Brain microvascular endothelial cell (primary cell): ENCODE results near the gene CACNA1D.

Source experiments
- DNase-seq: peaks from one replicate; pipeline ENCODE4 v3.0.0-alpha.2; 2020
- H3K27ac ChIP-seq: fragments of 250-450 bp; sonication (Bioruptor Pico); 2 replicates; pipeline ENCODE4 v1.5.1; 2020; ENCODE audit warnings: mild to moderate bottlenecking, moderate library complexity
- H3K27me3 ChIP-seq: fragments of 250-450 bp; sonication (Bioruptor Pico); replicated peaks from 2 replicates; pipeline ENCODE4 v1.5.1; 2020; ENCODE audit warnings: mild to moderate bottlenecking
- H3K36me3 ChIP-seq: fragments of 250-450 bp; sonication (Bioruptor Pico); replicated peaks from 2 replicates; pipeline ENCODE4 v1.5.1; 2020; ENCODE audit warnings: mild to moderate bottlenecking
- H3K4me3 ChIP-seq: 2 replicates; pipeline ENCODE4 v1.5.1; 2011; ENCODE audit warnings: low read depth, mild to moderate bottlenecking, control low read depth, low read length, moderate library complexity
- in situ Hi-C: cut with HindIII; loops from 2 replicates; pipeline ENCODE4 v1.10.0; 2017; ENCODE audit warnings: low sequenced_read_pairs, low pct_ligation_motif_present
- TF ChIP-seq, protein P1 (sequence below): IDR thresholded peaks from 2 replicates; pipeline ENCODE4 v1.5.1; 2011; ENCODE audit warnings: low read depth, mild to moderate bottlenecking, moderate library complexity, low read length, control low read depth, inconsistent platforms; ENCODE audit errors: missing control alignments

CACNA1D gene

DNA sequence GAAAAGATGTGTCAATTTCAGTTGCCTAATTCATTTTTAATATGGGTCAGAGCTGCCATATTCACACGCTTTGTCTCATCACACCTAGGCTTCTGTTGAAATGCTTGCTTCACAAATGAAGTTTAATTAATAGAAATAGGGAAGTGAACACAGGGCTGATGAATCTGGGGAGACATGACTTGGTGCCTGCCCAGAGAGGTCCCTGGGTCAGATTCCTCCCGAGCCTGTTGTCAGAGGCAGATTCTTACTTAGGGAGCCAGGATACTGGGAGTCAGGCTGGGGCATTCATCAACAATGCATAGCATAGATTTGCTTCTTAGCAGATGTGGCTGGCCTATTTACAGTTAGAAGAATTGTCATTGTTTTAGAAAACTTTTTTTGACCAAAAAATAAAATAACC is 90.6 kb downstream of the CACNA1D start:
- Histone ChIP-seq H3K27ac (no peak overlapping the region), H3K27me3 (no peaks in the 10 kb centered on the region), H3K4me3 (no peak overlapping the region), H3K36me3 (no peaks in the 10 kb centered on the region)
- no peak for DNase-seq
- TF ChIP-seq, protein P1, sequence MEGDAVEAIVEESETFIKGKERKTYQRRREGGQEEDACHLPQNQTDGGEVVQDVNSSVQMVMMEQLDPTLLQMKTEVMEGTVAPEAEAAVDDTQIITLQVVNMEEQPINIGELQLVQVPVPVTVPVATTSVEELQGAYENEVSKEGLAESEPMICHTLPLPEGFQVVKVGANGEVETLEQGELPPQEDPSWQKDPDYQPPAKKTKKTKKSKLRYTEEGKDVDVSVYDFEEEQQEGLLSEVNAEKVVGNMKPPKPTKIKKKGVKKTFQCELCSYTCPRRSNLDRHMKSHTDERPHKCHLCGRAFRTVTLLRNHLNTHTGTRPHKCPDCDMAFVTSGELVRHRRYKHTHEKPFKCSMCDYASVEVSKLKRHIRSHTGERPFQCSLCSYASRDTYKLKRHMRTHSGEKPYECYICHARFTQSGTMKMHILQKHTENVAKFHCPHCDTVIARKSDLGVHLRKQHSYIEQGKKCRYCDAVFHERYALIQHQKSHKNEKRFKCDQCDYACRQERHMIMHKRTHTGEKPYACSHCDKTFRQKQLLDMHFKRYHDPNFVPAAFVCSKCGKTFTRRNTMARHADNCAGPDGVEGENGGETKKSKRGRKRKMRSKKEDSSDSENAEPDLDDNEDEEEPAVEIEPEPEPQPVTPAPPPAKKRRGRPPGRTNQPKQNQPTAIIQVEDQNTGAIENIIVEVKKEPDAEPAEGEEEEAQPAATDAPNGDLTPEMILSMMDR, result no peak
- in situ Hi-C loops, result no loop called here

DNA sequence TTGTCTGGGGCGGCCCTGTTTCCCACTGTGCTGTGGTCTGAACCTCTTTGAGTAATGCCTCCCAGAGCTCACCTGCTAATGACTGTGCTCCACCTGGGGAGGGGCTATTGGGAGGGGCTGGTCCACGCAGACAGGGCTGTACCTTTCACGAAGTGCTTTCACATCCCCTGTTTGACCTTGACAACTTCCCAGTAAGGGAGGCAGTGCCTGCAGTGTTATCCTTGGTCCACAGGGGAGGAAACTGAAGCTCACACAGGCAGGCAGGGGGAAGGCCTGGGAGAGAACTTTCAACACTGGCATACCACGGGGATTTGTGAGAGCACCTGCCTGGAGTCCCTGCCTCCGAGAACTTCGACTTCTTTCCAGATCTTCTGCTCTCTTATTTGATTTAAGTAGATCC is 91.2 kb downstream of the CACNA1D start:
- no peak for DNase-seq
- in situ Hi-C loops, result no loop called here

DNA sequence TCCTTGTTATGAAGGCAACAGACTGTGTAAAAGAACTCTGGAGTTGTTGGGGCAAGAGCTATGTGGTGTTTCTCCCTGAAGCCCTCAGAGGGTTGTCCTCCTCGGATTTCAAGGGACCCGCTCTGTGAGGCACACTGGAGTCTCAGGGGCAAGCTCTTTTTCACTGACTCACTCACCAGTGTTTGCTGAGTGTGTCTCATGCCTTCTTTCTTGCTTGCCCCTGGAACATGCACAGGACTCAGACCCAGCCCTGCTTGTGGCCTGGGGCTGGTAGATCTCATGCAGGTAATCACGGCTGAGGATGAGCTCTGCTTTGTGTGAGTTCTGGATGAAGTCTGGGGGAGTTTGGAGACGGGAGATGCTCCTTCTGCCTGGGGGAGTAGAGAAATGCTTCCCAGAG is 93.7 kb downstream of the CACNA1D start:
- TF ChIP-seq, protein P1, result no peak
- no peak overlapping the region for H3K4me3 ChIP-seq
- in situ Hi-C loops, result no loop called here
- DNase-seq, result no peak
- no peaks in the 10 kb centered on the region for H3K36me3 ChIP-seq
- no peak overlapping the region for H3K27ac ChIP-seq
- no peaks in the 10 kb centered on the region for H3K27me3 ChIP-seq

More for the DNA sequence above, 91.2 kb downstream of the CACNA1D start:
- no peaks in the 10 kb centered on the region for H3K36me3 ChIP-seq
- H3K27ac ChIP-seq, result no peak overlapping the region
- H3K27me3 ChIP-seq, result no peaks in the 10 kb centered on the region
- no peak overlapping the region for H3K4me3 ChIP-seq
- TF ChIP-seq, protein P1, result no peak

DNA sequence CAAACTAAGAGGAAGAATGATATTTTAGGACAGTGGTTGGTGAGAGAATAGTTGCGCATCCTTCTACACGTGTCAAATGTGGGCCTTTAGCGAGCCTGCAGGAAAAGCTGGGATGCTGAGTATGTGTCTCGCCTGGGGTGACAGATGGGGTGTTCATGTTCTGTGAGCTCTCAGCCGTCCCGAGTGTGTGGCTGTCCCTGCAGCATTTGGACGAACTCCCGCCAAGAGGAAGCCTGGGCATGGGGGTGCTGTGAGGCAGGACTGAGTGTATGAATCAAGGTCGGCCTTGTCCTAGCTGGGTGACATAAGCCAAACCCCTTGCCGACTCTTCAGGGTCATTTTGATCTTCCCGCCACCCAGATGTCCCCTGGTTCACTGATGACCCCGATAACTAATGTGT is 94.8 kb downstream of the CACNA1D start:
- H3K27me3 ChIP-seq, result no peaks in the 10 kb centered on the region
- H3K27ac ChIP-seq, result no peak overlapping the region

DNA sequence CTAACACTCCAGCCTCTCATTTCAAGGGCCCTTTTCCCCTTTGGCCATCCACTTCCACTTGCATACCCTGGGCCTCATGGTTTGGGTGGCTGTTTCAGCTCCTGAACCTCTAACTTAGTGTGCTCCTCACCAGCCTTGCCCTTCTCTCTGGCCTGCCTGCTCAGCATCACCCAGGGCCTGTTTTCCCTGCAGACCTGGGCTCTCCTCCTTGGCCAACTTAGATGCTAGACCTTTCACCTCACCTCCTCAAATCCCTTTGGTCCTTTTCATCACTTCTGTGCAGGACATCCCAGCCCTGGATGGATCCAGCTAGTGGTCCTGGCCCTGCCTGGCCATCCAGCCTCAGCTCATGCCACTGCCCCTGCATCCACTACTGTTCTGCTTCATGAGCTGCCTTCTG is 95.4 kb downstream of the CACNA1D start:
- no peaks in the 10 kb centered on the region for H3K27me3 ChIP-seq
- H3K36me3 ChIP-seq, result no peaks in the 10 kb centered on the region
- H3K4me3 ChIP-seq, result no peak overlapping the region
- no peak for DNase-seq
- in situ Hi-C loops, result no loop called here
- TF ChIP-seq, protein P1, result no peak
- H3K27ac ChIP-seq, result no peak overlapping the region

More for the DNA sequence above, 94.8 kb downstream of the CACNA1D start:
- in situ Hi-C loops, result no loop called here
- DNase-seq, result no peak
- TF ChIP-seq, protein P1, result no peak
- no peaks in the 10 kb centered on the region for H3K36me3 ChIP-seq
- H3K4me3 ChIP-seq, result no peak overlapping the region

DNA sequence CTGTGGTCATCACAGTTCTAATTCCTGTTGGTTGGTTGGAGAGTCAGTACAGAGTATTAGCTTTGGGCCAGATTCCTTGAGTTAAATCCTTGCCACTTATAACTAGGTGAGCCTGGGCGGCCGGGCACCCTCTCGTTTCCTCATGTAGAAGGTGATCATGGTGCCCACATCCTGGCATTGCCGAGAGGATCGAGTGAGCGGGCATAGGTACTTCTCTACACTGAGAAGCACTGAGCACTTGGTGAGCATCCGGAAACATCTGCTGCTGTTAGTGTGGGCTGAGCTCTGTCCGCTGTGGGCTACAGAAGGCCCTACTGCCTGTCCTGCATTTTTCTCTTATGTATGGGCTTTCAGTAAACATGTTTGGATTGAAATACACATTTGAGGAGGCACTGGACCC is 96.2 kb downstream of the CACNA1D start:
- DNase-seq, result no peak
- Histone ChIP-seq H3K4me3 (no peak overlapping the region), H3K36me3 (no peaks in the 10 kb centered on the region), H3K27ac (no peak overlapping the region), H3K27me3 (no peaks in the 10 kb centered on the region)
- in situ Hi-C loops, result no loop called here
- TF ChIP-seq, protein P1, result no peak
